ENCODE measurements around the gene SPATA7. TPM values are rescaled to one million over a fixed set of nuclear protein-coding genes. Genes with fewer than 3 reads are reported as not detected.

Gene SPATA7
- total and polyA plus RNA-seq, 4 donors: 2.9 to 5.0 (median 4.4) TPM

DNA sequence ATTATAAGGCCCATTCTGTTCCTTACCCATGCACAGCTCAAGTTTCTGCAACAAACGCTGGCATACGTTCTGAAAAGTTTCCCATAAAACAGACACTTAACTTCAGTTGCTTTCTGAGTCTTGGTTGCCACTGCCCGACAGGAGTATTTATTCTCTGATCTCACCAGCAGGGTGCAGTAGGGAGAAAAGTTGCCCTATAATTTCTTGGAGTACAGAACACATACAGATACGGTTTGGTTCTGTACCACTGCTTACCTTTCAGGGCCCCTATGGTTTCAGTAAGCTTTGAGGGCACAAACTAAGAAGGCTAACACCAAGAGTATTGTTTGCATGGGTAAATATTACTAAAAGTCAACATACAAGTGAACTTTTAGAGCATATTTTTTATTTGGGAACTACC is 77.9 kb downstream of the SPATA7 start:
- WGBS: 64% methylated on average over 4 of the region's 4 CpGs
- TF ChIP-seq, protein P1, sequence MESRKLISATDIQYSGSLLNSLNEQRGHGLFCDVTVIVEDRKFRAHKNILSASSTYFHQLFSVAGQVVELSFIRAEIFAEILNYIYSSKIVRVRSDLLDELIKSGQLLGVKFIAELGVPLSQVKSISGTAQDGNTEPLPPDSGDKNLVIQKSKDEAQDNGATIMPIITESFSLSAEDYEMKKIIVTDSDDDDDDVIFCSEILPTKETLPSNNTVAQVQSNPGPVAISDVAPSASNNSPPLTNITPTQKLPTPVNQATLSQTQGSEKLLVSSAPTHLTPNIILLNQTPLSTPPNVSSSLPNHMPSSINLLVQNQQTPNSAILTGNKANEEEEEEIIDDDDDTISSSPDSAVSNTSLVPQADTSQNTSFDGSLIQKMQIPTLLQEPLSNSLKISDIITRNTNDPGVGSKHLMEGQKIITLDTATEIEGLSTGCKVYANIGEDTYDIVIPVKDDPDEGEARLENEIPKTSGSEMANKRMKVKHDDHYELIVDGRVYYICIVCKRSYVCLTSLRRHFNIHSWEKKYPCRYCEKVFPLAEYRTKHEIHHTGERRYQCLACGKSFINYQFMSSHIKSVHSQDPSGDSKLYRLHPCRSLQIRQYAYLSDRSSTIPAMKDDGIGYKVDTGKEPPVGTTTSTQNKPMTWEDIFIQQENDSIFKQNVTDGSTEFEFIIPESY (IDR thresholded peaks at IDR 0.05): no peak
- TF ChIP-seq SP1 (IDR thresholded peaks at IDR 0.05) (no peak), REST (IDR thresholded peaks at IDR 0.05) (no peak), TAF1 (conservative IDR thresholded peaks at IDR 0.05) (no peak), RAD21 (IDR thresholded peaks at IDR 0.05) (peak; percentile 32 to 63)
- TF ChIP-seq, protein P2, sequence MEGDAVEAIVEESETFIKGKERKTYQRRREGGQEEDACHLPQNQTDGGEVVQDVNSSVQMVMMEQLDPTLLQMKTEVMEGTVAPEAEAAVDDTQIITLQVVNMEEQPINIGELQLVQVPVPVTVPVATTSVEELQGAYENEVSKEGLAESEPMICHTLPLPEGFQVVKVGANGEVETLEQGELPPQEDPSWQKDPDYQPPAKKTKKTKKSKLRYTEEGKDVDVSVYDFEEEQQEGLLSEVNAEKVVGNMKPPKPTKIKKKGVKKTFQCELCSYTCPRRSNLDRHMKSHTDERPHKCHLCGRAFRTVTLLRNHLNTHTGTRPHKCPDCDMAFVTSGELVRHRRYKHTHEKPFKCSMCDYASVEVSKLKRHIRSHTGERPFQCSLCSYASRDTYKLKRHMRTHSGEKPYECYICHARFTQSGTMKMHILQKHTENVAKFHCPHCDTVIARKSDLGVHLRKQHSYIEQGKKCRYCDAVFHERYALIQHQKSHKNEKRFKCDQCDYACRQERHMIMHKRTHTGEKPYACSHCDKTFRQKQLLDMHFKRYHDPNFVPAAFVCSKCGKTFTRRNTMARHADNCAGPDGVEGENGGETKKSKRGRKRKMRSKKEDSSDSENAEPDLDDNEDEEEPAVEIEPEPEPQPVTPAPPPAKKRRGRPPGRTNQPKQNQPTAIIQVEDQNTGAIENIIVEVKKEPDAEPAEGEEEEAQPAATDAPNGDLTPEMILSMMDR (IDR thresholded peaks at IDR 0.05; ENCODE audit: low read depth, low read length, missing input control): peak; percentile 39
- H3K4me3 ChIP-seq (ENCODE audit: low read depth in 1 of 3, low read length in 3 of 3): no peak overlapping the region
- H3K27ac ChIP-seq (ENCODE audit: low read depth in 1 of 2, low read length in 2 of 2): no peak overlapping the region
- DNase-seq (ENCODE audit: low spot score): no peak
- H3K9ac ChIP-seq (ENCODE audit: low read depth in 1 of 2, low read length in 2 of 2): no peak overlapping the region
- H3K36me3 ChIP-seq (ENCODE audit: control insufficient read depth in 4 of 4, insufficient read depth in 3 of 4, low read depth in 1 of 4, low read length in 3 of 4): peaks cover 3 to 9% (median 7%) of the 10 kb centered on the region in 4 donors
- H3K4me1 ChIP-seq (ENCODE audit: control insufficient read depth in 4 of 4, insufficient read depth in 4 of 4, low read length in 3 of 4): no peaks in the 10 kb centered on the region
- H3K27me3 ChIP-seq (ENCODE audit: control insufficient read depth in 4 of 4, insufficient read depth in 4 of 4, low read length in 3 of 4): no peaks in the 10 kb centered on the region
- no peaks in the 10 kb centered on the region for H3K9me3 ChIP-seq (ENCODE audit: control insufficient read depth in 4 of 4, low read length in 3 of 4)

- 87% methylated on average over 1 of the region's 1 CpG for WGBS
- H3K4me3 ChIP-seq (ENCODE audit: low read depth in 1 of 3, low read length in 3 of 3): no peak overlapping the region
- no peak for TF ChIP-seq FOXA2 (IDR thresholded peaks at IDR 0.05)
- TF ChIP-seq YY1 (IDR thresholded peaks at IDR 0.05): no peak
- no peak for TF ChIP-seq NR2F2 (IDR thresholded peaks at IDR 0.05)
- TF ChIP-seq, protein P3, sequence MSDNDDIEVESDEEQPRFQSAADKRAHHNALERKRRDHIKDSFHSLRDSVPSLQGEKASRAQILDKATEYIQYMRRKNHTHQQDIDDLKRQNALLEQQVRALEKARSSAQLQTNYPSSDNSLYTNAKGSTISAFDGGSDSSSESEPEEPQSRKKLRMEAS (IDR thresholded peaks at IDR 0.05): no peak
- no peak for TF ChIP-seq EGR1 (IDR thresholded peaks at IDR 0.05; ENCODE audit: low read depth in 2 of 2)
- TF ChIP-seq RAD21 (IDR thresholded peaks at IDR 0.05): no peak
- TF ChIP-seq REST (IDR thresholded peaks at IDR 0.05): no peak
- no peak for TF ChIP-seq GABPA (IDR thresholded peaks at IDR 0.05 in 1 of 2, conservative IDR thresholded peaks at IDR 0.05 in 1 of 2)
- DNase-seq (ENCODE audit: low spot score): no peak
- no peaks in the 10 kb centered on the region for H3K9me3 ChIP-seq (ENCODE audit: control insufficient read depth in 4 of 4, low read length in 3 of 4)
- H3K9ac ChIP-seq (ENCODE audit: low read depth in 1 of 2, low read length in 2 of 2): no peak overlapping the region
- no peaks in the 10 kb centered on the region for H3K27me3 ChIP-seq (ENCODE audit: control insufficient read depth in 4 of 4, insufficient read depth in 4 of 4, low read length in 3 of 4)
- H3K36me3 ChIP-seq (ENCODE audit: control insufficient read depth in 4 of 4, insufficient read depth in 3 of 4, low read depth in 1 of 4, low read length in 3 of 4): peaks cover 8 to 48% (median 26%) of the 10 kb centered on the region in 4 donors
- no peak overlapping the region for H3K27ac ChIP-seq (ENCODE audit: low read depth in 1 of 2, low read length in 2 of 2)
- no peaks in the 10 kb centered on the region for H3K4me1 ChIP-seq (ENCODE audit: control insufficient read depth in 4 of 4, insufficient read depth in 4 of 4, low read length in 3 of 4)
These were observed 82.9 kb downstream of the SPATA7 start for GRCh38 chr14:88468406-88468805.
